DOHH2 (cell line): ENCODE measurements around the gene OR9Q1.

ENCODE experiments used
- EZH2phosphoT487 ChIP-seq: fragments of 200-600 bp; sonication (generic); IDR thresholded peaks from 2 replicates; pipeline ENCODE4 v1.6.1; 2017; ENCODE audit warnings: borderline replicate concordance, mild to moderate bottlenecking, antibody characterized with exemption, low read length, moderate library complexity, mixed read lengths
- TF ChIP-seq, protein P1 (sequence below): fragments of 200-600 bp; sonication (generic); IDR thresholded peaks from one replicate; pipeline ENCODE4 v1.5.1; 2014; ENCODE audit warnings: antibody characterized with exemption, mild to moderate bottlenecking, low read depth, low read length; ENCODE audit not compliant: poor library complexity, severe bottlenecking

- no peak for TF ChIP-seq EZH2phosphoT487
- TF ChIP-seq, protein P1, sequence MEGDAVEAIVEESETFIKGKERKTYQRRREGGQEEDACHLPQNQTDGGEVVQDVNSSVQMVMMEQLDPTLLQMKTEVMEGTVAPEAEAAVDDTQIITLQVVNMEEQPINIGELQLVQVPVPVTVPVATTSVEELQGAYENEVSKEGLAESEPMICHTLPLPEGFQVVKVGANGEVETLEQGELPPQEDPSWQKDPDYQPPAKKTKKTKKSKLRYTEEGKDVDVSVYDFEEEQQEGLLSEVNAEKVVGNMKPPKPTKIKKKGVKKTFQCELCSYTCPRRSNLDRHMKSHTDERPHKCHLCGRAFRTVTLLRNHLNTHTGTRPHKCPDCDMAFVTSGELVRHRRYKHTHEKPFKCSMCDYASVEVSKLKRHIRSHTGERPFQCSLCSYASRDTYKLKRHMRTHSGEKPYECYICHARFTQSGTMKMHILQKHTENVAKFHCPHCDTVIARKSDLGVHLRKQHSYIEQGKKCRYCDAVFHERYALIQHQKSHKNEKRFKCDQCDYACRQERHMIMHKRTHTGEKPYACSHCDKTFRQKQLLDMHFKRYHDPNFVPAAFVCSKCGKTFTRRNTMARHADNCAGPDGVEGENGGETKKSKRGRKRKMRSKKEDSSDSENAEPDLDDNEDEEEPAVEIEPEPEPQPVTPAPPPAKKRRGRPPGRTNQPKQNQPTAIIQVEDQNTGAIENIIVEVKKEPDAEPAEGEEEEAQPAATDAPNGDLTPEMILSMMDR = no peak
Observed at GRCh38 chr11:58135171-58135570, 111.5 kb downstream of the OR9Q1 start.
